Activated naive CD8-positive, alpha-beta T cell treated with anti-CD3 and anti-CD28 coated beads, Interleukin-2, amount 50 U/mL, for 16 hours (primary cell): ENCODE measurements around the gene SLC9A7.

Experiments
- DNase-seq: peaks from one replicate; pipeline ENCODE4 v3.0.0-alpha.2; 2020; ENCODE audit warnings: low read depth, low spot score

The SLC9A7 gene

DNA sequence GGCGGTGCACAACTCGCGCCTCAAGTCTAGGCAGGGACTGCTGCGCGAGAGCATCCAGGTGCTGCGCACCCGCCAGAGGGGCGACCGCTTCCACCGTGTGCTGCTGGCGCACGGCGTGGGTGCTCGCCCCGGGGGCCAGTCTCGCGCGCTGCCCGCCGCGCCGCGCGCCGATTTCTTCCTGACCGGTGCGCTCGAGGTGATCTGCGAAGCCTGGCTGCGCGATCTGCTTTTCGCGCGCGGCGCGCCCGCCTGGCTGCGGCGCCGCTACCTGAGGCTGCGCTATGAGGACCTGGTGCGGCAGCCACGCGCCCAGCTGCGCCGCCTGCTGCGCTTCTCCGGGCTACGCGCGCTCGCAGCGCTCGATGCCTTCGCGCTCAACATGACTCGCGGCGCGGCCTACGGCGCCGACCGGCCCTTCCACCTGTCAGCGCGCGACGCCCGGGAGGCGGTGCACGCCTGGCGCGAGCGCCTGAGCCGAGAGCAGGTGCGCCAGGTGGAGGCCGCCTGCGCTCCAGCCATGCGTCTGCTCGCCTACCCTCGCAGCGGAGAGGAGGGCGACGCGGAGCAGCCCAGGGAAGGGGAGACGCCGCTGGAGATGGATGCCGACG, 184.0 kb downstream of the SLC9A7 start:
- no peak for DNase-seq

GRCh38 chrX:46573892-46574773, 184.8 kb downstream of the SLC9A7 start:
- DNase-seq, result no peak

GRCh38 chrX:46573331-46573891, 185.5 kb downstream of the SLC9A7 start, which contains the start of gene CHST7:
Gene CHST7 (plus strand): TSS chrX:46573765. CDS start chrX:46573932, 167 bp downstream.
- no peak for DNase-seq

- no peak for DNase-seq
Observed at GRCh38 chrX:46572340-46572936, 186.5 kb downstream of the SLC9A7 start.

DNA sequence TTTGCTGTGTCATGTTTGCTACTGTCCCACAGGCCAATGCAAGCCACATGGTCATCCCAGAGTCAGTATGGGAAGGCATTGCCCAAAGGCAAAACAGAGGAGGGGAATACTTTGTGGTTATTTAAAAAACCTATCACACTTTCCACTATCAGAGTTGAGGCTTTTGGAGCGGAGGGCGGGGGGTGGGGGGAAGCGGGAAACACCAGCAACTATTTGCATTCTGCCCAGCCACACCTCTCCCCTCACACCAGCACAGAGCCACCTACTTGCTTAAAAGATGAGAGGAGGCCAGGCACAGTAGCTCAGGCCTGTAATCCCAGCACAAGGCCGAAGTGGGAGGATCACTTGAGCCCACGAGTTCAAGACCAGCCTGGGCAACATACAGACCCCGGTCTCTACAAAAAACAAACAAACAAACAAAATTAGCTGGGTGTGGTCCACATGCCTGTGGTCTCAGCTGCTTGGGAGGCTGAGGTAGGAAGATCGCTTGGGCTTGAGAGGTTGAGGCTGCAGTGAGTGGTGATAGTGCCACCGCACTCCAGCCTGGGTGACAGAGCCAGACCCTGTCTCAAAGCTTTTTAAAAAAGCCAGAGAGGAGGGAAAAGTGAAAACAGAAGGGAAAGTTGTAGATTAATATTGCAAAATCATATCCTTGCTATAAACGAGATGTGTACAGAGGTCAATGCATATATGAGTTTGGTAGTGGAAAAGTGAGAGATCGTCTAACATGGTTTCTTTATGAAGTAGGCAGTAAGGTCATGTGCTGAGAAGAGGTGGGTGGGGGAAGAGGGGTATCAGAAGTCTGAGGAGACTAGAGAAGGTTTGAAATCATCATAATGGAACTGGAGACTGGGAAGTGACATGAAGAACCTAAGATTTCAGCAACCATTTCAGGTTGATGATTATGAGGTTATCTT, 187.2 kb downstream of the SLC9A7 start:
- DNase-seq, result no peak

DNA sequence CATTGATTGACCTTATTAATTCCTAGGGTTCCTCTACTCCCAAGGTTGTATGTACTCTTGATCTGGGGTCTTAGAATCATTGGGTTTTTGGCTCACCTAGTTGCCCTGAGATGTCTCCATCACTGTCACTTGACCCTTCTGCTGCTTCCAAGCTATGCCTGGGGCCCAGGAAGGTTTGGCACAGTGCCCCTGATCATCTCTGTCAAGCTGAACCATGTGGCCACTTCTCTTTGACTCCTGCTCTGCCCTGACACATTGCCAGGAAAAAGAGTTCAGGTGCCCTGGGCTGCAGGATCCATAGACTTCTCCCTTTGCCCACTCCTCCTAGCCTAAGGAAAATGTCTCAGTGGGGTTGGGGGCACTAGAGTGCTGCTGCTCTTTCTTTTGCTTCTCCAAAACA, 189.3 kb downstream of the SLC9A7 start:
- no peak for DNase-seq

- DNase-seq, result no peak
Observed at GRCh38 chrX:46567388-46567787, 191.5 kb downstream of the SLC9A7 start.

GRCh38 chrX:46561824-46562657, 196.9 kb downstream of the SLC9A7 start:
- no peak for DNase-seq

DNA sequence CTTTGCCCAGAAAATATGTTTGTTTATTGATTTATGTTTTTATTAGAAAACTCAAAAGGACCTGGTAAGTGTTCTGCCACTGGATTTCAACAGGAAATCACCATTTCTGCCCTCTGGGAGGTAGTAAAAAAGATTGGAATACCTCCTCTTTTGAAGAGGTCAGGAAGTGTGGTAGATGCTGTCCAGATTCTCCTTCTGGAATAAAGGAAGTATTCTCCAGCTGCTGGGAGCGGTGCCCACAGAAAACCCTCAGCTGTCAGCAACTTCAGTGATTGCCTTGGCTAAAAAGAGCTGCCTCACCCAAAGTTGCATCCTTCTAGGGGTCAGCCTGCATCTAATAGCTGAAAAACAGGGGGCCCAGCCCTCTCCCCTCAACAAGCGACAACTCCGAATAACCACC, 199.9 kb downstream of the SLC9A7 start:
- DNase-seq, result no peak

DNA sequence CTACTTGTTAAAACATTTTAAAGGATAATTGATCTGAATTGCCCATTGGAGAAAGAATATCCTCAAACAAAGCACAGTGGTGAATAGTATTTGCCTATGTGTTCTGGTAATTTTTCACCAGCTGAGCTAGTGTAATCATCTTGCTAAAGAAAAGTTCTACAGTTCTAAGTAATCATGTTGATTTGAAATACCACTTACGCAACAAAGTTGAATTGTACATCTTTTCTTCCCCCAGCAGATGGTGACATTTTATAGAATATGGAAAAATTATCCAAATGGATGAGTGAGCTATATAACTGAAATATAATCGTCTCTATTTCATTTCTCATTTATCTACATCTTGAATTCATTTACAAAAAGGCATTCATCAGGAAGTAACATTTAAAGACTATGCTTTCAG, 204.0 kb downstream of the SLC9A7 start:
- DNase-seq, result no peak

DNA sequence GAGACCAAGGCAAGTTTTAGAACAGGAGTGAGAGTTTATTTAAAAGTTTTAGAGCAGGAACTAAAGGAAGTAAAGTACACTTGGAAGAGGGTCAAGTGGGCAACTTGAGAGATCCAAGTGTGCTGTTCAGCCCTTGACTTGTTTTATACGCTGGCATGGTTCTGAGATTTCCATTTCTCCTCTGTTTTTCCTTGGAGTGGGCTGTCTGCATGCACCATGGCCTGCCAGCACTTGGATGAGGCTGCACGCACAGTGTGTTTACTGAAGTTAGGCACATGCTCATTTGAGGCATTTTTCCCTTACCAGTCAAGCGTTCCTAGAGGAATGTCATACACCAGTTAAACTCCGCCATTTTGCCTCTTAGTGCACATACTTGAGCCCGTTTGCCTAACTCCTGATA, 205.0 kb downstream of the SLC9A7 start:
- DNase-seq, result no peak

- no peak for DNase-seq
Observed at GRCh38 chrX:46551494-46552128, 207.3 kb downstream of the SLC9A7 start.

GRCh38 chrX:46549914-46550313, 209.0 kb downstream of the SLC9A7 start:
- DNase-seq, result no peak
